Measurements from ENCODE around the gene CSAD. TPM values are rescaled to one million over a fixed set of nuclear protein-coding genes. Genes with fewer than 3 reads are reported as not detected.
A peak's percentile ranks its signal among the peaks of the same experiment; 100 is the strongest.

The CSAD gene
- total and polyA plus RNA-seq, 2 of the 13 experiments (the other 11 are each of a cell fraction or from before 2014, with no cell fraction given) = 7.2 to 23.5 TPM

DNA sequence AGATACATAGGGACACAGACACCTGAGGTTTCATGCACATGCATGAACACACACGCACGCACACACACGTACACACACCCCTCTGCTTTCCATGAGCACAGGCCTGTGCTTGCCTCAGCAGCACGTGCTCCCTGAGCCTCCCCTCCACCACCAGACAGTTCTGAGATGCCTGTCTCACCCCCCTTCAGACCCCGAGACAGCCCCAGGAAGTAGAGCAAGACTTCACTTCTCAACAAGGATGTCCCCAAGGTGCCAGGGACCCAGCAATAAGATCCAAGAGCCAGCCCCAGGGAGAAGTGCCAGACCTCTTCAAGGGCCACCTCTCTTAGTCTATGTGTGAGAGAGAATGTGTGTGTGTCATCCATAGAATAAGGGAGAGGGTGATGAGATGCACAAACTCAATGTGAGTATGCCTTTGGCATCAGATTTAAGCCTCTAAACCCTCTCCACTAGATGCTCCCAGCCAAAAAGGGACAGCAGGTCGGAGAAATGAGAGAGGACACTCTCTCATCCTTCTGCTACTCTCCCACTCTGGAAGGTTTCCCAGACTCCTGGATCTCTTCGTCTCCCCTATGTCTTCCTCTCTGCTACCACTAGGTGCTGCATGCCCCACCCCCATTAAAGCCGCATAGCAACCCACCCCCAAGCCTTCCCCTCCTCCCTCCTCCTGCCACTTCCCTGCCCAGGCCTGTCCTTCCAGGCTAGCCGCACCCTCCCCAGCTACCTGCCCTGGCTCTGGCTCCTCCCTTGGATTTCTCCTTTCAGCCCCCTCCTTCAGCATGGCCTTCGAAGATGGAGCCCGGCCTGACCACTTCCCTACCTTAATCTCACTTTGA is 43.6 kb upstream of the CSAD start (continued):
- TF ChIP-seq, protein P1, sequence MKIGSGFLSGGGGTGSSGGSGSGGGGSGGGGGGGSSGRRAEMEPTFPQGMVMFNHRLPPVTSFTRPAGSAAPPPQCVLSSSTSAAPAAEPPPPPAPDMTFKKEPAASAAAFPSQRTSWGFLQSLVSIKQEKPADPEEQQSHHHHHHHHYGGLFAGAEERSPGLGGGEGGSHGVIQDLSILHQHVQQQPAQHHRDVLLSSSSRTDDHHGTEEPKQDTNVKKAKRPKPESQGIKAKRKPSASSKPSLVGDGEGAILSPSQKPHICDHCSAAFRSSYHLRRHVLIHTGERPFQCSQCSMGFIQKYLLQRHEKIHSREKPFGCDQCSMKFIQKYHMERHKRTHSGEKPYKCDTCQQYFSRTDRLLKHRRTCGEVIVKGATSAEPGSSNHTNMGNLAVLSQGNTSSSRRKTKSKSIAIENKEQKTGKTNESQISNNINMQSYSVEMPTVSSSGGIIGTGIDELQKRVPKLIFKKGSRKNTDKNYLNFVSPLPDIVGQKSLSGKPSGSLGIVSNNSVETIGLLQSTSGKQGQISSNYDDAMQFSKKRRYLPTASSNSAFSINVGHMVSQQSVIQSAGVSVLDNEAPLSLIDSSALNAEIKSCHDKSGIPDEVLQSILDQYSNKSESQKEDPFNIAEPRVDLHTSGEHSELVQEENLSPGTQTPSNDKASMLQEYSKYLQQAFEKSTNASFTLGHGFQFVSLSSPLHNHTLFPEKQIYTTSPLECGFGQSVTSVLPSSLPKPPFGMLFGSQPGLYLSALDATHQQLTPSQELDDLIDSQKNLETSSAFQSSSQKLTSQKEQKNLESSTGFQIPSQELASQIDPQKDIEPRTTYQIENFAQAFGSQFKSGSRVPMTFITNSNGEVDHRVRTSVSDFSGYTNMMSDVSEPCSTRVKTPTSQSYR (CRISPR knock-in tag; IDR thresholded peaks at IDR 0.05; ENCODE audit: borderline replicate concordance) = 0 out of 2 replicates have a peak, but pooled peaks have one; percentile 21
- TF ChIP-seq ZNF430 (CRISPR knock-in tag; IDR thresholded peaks at IDR 0.05) = no peak
- no peak for TF ChIP-seq SMC3 (IDR thresholded peaks at IDR 0.05; ENCODE audit: low read length)
- 0 out of 2 replicates have a peak, but pooled peaks have one; percentile 15 for TF ChIP-seq SAP130 (CRISPR knock-in tag; IDR thresholded peaks at IDR 0.05; ENCODE audit: low read depth)

DNA sequence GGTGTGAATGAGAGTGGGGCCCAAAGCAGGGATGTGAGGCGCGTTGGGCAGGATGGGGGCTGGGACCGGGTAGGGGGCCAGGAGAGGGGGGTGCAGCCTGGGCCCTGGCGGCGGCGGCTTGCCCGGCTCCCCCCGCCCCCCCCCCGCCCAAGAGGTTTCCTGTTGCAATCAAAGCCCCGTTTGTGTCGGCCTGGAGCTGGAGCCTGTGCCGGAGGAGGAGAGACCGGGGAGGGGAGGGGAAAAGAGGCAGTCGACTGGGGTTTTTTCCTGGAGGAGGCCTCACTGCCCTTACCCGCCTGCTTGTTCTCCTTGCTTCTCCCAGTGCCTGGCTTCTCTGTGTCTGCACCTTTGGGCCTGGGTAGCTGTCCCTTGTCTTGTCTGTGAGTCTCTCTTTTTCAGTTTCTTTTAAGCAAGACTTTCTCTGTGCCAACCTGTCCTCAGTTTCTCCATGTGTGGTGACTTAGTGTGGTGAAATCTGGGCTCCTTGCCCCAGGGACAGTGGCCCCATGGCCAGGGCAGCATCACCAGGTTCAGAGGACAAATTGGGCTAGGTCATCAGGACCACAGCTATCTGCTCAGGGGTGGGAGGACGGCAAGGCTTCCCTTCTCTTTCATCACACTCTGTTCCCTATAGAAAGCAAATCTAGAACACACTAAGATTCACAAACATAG is 42.8 kb upstream of the CSAD start:
- Histone ChIP-seq H3K36me3 (replicated peaks in 1 of 2; ENCODE audit: control insufficient read depth in 1 of 2, insufficient read depth in 2 of 2, low read length in 2 of 2) (no peaks in the 10 kb centered on the region), H3K9me3 (ENCODE audit: low read length) (no peaks in the 10 kb centered on the region), H3K4me2 (ENCODE audit: low read depth, low read length) (peak overlapping the region; percentile 100), H3K9ac (ENCODE audit: insufficient read depth, low read depth, low read length) (no peak overlapping the region), H3K4me1 (ENCODE audit: insufficient read depth, low read length) (peaks cover 46% of the 10 kb centered on the region), H3K79me2 (ENCODE audit: insufficient read depth, low read length) (no peaks in the 10 kb centered on the region), H3K27me3 (ENCODE audit: control insufficient read depth in 1 of 2, insufficient read depth in 2 of 2, low read length in 2 of 2) (peaks cover 0 to 27% of the 10 kb centered on the region in 2 experiments; a peak in 4 of 5 replicates), H2AFZ (ENCODE audit: low read length) (no peak overlapping the region), H3K27ac (ENCODE audit: extremely low read length, insufficient read depth, low read length) (no peak overlapping the region), H3K4me3 (replicated peaks in 1 of 3; ENCODE audit: insufficient read depth in 1 of 3, low read depth in 2 of 3, low read length in 3 of 3) (peak overlapping the region in 2 of 3 experiments; percentile 1 to 89; a peak in 1 of 6 replicates), H4K20me1 (ENCODE audit: insufficient read depth, low read length) (no peaks in the 10 kb centered on the region)
- no peak for ATAC-seq
- in situ Hi-C loops (cut with HindIII; ENCODE audit: extremely low pct_ligation_motif_present, low pct_unique_long_range_greater_than_20kb) (no loop called here), intact Hi-C loops (cut with micrococcal nuclease; ENCODE audit: unreplicated experiment) (loop anchor here (5.0 kb wide), 1 partner anchor 74 kb away; the partner anchor contains the start of genes MYG1 and PFDN5)
- CTCF ChIA-PET (ENCODE audit: low intra/inter-chr PET ratio, low total read pairs) = no interaction called here
- no TSS peak for BruUV-seq (replicated peaks)
- POLR2A ChIA-PET = no interaction called here
- no peak for DNase-seq (ENCODE audit: low spot score)
- no peak for FAIRE-seq
- 2% methylated on average over 7 of the region's 16 CpGs for WGBS (ENCODE audit: low lambda C conversion rate)
- no peak for TF ChIP-seq IKZF1 (IDR thresholded peaks at IDR 0.05)
- TF ChIP-seq, protein P2, sequence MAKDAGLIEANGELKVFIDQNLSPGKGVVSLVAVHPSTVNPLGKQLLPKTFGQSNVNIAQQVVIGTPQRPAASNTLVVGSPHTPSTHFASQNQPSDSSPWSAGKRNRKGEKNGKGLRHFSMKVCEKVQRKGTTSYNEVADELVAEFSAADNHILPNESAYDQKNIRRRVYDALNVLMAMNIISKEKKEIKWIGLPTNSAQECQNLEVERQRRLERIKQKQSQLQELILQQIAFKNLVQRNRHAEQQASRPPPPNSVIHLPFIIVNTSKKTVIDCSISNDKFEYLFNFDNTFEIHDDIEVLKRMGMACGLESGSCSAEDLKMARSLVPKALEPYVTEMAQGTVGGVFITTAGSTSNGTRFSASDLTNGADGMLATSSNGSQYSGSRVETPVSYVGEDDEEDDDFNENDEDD (CRISPR knock-in tag; IDR thresholded peaks at IDR 0.05; ENCODE audit: borderline replicate concordance) = no peak
- TF ChIP-seq, protein P3, sequence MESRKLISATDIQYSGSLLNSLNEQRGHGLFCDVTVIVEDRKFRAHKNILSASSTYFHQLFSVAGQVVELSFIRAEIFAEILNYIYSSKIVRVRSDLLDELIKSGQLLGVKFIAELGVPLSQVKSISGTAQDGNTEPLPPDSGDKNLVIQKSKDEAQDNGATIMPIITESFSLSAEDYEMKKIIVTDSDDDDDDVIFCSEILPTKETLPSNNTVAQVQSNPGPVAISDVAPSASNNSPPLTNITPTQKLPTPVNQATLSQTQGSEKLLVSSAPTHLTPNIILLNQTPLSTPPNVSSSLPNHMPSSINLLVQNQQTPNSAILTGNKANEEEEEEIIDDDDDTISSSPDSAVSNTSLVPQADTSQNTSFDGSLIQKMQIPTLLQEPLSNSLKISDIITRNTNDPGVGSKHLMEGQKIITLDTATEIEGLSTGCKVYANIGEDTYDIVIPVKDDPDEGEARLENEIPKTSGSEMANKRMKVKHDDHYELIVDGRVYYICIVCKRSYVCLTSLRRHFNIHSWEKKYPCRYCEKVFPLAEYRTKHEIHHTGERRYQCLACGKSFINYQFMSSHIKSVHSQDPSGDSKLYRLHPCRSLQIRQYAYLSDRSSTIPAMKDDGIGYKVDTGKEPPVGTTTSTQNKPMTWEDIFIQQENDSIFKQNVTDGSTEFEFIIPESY (CRISPR knock-in tag; IDR thresholded peaks at IDR 0.05) = no peak
- 0 out of 2 replicates have a peak, but pooled peaks have one; percentile 19 for TF ChIP-seq ZNF263 (CRISPR knock-in tag; IDR thresholded peaks at IDR 0.05)
- TF ChIP-seq, protein P4, sequence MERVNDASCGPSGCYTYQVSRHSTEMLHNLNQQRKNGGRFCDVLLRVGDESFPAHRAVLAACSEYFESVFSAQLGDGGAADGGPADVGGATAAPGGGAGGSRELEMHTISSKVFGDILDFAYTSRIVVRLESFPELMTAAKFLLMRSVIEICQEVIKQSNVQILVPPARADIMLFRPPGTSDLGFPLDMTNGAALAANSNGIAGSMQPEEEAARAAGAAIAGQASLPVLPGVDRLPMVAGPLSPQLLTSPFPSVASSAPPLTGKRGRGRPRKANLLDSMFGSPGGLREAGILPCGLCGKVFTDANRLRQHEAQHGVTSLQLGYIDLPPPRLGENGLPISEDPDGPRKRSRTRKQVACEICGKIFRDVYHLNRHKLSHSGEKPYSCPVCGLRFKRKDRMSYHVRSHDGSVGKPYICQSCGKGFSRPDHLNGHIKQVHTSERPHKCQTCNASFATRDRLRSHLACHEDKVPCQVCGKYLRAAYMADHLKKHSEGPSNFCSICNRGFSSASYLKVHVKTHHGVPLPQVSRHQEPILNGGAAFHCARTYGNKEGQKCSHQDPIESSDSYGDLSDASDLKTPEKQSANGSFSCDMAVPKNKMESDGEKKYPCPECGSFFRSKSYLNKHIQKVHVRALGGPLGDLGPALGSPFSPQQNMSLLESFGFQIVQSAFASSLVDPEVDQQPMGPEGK (CRISPR knock-in tag; IDR thresholded peaks at IDR 0.05) = peak; percentile 94
- TF ChIP-seq, protein P5, sequence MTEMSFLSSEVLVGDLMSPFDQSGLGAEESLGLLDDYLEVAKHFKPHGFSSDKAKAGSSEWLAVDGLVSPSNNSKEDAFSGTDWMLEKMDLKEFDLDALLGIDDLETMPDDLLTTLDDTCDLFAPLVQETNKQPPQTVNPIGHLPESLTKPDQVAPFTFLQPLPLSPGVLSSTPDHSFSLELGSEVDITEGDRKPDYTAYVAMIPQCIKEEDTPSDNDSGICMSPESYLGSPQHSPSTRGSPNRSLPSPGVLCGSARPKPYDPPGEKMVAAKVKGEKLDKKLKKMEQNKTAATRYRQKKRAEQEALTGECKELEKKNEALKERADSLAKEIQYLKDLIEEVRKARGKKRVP (CRISPR knock-in tag; IDR thresholded peaks at IDR 0.05) = peak in 1 of 2 experiments; percentile 34; a peak in 1 of 4 replicates
- TF ChIP-seq GABPB1 (CRISPR knock-in tag; IDR thresholded peaks at IDR 0.05) = peak; percentile 36; the same call in 1 of the 2 replicates

Measured in HepG2 (cell line).